Measurements from ENCODE around the gene FBXO47.

DNA sequence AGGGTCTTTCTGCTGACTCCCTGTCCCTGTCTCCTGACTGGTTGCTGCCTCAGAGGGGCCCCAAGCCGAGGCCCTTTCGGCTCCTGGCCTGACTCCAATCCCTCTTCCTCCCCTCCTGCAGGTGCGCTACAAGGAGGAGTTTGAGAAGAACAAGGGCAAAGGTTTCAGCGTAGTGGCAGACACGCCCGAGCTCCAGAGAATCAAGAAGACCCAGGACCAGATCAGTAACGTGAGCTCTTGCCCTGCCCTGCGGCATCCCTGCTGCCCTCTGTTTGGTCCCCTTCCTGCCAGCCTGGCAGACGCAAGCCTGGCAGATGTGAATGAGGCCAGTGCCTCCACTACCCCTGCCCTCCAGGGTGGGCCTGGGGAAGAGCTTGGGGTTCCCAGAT is 68.9 kb downstream of the FBXO47 start:
- TF ChIP-seq, protein P1, sequence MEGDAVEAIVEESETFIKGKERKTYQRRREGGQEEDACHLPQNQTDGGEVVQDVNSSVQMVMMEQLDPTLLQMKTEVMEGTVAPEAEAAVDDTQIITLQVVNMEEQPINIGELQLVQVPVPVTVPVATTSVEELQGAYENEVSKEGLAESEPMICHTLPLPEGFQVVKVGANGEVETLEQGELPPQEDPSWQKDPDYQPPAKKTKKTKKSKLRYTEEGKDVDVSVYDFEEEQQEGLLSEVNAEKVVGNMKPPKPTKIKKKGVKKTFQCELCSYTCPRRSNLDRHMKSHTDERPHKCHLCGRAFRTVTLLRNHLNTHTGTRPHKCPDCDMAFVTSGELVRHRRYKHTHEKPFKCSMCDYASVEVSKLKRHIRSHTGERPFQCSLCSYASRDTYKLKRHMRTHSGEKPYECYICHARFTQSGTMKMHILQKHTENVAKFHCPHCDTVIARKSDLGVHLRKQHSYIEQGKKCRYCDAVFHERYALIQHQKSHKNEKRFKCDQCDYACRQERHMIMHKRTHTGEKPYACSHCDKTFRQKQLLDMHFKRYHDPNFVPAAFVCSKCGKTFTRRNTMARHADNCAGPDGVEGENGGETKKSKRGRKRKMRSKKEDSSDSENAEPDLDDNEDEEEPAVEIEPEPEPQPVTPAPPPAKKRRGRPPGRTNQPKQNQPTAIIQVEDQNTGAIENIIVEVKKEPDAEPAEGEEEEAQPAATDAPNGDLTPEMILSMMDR (IDR thresholded peaks at IDR 0.05; ENCODE audit: extremely low read depth in 1 of 2, insufficient read depth in 1 of 2, low read depth in 1 of 2, low read length in 2 of 2) = no peak
- TF ChIP-seq POLR2AphosphoS5 (IDR thresholded peaks at IDR 0.05; ENCODE audit: insufficient read depth, low read depth, low read length) = no peak
- no peak for TF ChIP-seq EZH2 (IDR thresholded peaks at IDR 0.05; ENCODE audit: borderline replicate concordance, low read depth, low read length, severe bottlenecking)
- TF ChIP-seq POLR2A (IDR thresholded peaks at IDR 0.05; ENCODE audit: low read depth, low read length) = no peak
- TF ChIP-seq, protein P2, sequence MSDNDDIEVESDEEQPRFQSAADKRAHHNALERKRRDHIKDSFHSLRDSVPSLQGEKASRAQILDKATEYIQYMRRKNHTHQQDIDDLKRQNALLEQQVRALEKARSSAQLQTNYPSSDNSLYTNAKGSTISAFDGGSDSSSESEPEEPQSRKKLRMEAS (IDR thresholded peaks at IDR 0.05; ENCODE audit: insufficient read depth, insufficient read length) = no peak
- TF ChIP-seq GATA2 (IDR thresholded peaks at IDR 0.05; ENCODE audit: insufficient read depth, insufficient read length, low read depth, low read length) = no peak
- no peak for TF ChIP-seq MYC (IDR thresholded peaks at IDR 0.05; ENCODE audit: low read depth, low read length)
- no peak for TF ChIP-seq JUN (IDR thresholded peaks at IDR 0.05; ENCODE audit: borderline replicate concordance, insufficient read depth, insufficient read length, low read depth)
- no peak for TF ChIP-seq FOS (IDR thresholded peaks at IDR 0.05; ENCODE audit: borderline replicate concordance, insufficient read depth, low read length)

Data from endothelial cell of umbilical vein (primary cell).